GM20000 (cell line): ENCODE measurements around the gene MON1A.

Source experiments
- DNase-seq: peaks from one replicate; pipeline ENCODE4 v3.0.0; 2012; ENCODE audit warnings: low spot score
- CTCF ChIP-seq: IDR thresholded peaks from 2 replicates; pipeline ENCODE4 v1.5.1; 2012; ENCODE audit warnings: mild to moderate bottlenecking, control low read depth; ENCODE audit errors: extremely low read depth, missing control alignments

The MON1A gene

GRCh38 chr3:49872801-49873281 is 56.8 kb downstream of the MON1A start:
- no peak for TF ChIP-seq CTCF
- DNase-seq, result no peak

GRCh38 chr3:49871531-49872153 is 58.0 kb downstream of the MON1A start:
- no peak for TF ChIP-seq CTCF
- DNase-seq, result no peak

GRCh38 chr3:49869525-49870126 is 60.0 kb downstream of the MON1A start, which contains the start of gene CAMKV:
Gene CAMKV (minus strand): TSS chr3:49869906. CDS start chr3:49862388, 7,518 bp downstream.
- DNase-seq, result peak; percentile 55
- no peak for TF ChIP-seq CTCF

- DNase-seq, result no peak
- no peak for TF ChIP-seq CTCF
These were observed 60.6 kb downstream of the MON1A start for GRCh38 chr3:49868862-49869466.

GRCh38 chr3:49867871-49868321 is 61.7 kb downstream of the MON1A start:
- no peak for TF ChIP-seq CTCF
- DNase-seq, result peak; percentile 46

- no peak for DNase-seq
- TF ChIP-seq CTCF, result no peak
These were observed 62.2 kb downstream of the MON1A start for GRCh38 chr3:49867400-49867799.

- DNase-seq, result no peak
- no peak for TF ChIP-seq CTCF
These were observed 64.3 kb downstream of the MON1A start for GRCh38 chr3:49865198-49865784.
